Fibroblast of skin of left quadriceps (primary cell): ENCODE results near the gene TPK1.
"Not testable (repeated sequence)": the region's sequence is repeated elsewhere in the genome, so short reads cannot be mapped to it uniquely, and the experiment has no call there.

Experiments used
- DNase-seq, 2 experiments: peaks; one replicate each; pipeline ENCODE4 v3.0.0-alpha.2; 2013; ENCODE audit warnings: low read depth in 2 of 2

Gene TPK1

DNA sequence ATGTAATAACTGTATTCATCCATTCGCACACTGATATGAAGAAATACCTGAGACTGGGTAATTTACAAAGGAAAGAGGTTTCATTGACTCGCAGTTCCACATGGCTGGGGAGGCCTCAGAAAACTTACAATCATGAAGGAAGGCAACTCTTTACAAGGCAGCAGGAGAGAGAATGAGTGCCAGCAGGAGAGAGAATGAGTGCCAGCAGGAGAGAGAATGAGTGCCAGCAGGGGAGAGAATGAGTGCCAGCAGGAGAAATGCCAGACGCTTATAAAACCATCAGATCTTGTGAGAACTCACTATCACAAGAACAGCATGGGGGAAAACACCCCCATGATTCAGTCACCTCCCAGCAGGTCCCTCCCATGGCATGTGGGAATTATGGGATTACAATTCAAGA lies 58.0 kb downstream of the TPK1 start:
- not testable (repeated sequence) for DNase-seq

DNA sequence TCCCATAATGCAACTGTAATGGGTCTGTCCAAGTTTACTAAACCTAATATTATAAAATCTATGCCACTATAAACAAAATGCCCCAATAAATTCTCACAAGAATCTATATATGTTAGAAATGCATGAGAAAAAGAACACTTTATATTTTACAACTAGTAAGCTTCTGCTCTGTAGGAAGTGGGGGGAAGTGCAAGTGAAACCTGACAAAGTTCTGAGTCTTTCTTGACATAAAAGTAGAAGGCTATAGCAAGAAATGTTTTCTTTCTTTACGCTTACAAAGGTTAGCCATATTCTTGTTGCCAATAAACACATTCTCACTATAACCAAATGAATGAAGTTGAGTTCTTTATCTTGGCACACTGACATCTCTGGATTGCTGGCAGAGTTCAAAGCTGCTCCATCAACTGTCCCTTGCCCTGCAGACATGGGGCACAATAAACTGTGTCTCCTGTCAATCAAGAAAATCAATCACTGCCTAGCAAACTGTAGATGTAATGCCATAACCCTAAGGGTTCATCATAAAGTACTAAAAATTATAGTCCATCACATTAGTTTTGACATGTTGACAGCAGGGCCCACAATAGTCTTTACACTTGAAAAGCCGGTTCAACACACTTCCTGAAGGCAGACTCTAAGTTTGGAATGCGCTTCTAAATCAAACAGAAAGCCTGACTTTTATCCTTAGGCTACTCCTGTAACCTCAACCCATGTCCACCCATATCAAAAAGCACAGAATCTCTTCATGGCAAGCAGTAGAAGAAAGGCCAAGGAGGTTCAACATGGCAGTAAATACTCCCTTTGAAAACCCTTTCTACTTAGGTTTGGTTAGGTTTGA lies 58.6 kb downstream of the TPK1 start:
- no peak for DNase-seq

DNA sequence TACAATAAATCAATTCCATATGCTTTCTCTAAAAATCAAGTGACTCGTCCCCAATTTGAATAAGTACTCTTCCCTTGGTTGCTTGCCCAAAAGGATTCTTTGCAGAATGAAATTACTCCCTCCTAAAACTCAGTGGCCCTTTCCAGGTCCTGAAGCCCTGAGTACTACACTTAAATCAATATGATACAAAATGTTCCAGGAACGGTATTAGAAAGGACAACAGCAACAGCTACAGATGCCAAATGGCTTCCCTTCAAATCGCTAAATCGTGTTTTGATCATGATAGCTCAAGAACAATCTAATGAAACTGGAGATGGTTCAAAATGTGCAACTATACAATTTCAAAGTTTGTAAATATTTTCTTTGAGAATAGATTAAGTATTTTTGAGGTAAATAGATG lies 59.4 kb downstream of the TPK1 start:
- no peak for DNase-seq

DNA sequence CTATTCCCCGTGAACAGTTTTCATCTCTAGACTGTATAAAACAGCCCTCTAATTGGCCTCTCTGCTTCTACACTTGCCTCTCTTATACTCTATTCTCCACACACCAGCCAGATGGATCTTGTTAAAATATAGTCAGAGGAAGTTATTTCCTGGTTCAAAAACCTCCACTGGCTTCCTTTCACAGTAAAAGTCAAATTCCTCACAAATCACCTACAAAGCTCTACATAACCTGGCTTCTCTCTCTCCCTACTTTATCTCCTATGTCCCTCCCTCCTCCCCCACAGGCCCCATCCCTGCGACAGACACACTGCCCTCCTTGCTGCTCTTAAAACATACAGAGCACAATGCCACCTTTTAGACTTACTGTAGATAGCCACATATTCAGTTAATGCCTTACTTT lies 60.1 kb downstream of the TPK1 start:
- no peak for DNase-seq

DNA sequence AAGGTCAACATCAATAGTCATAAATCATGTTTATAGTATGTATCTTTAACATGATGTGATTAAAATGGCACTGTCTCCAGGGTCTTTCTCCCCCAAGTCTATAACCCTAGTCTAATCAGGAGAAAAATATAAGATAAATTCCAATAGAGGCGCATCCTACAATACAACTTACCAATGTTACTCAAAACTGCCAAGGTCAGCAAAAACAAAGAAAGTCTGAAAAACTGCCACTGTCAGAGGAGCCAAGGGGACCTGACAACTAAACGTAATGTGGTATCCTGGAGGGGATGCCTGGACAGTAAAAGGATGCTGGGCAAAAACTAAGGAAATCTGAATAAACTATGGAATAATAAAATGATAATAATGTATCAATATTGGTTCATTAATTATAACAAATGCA lies 63.9 kb downstream of the TPK1 start:
- no peak for DNase-seq

DNA sequence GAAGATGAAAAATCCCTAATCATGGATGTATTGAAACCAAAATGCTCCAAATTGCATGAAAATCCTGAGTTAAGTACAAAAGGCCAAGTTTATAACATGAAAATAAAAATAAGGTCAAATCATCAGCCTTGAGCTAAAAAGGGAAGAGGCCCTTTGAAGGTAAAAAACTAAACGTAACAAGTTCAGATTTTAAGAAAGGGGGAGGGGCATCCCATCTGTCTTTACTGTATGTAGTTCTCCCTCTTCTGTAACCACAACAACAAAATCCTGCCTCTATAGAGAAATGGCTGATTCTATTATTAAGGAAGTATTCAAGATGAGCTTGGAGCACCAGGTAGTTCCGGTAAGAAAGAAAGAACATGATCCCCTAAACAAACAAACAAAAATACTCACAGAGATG lies 64.7 kb downstream of the TPK1 start:
- DNase-seq, result no peak

GRCh38 chr7:144769352-144769751 lies 66.5 kb downstream of the TPK1 start:
- DNase-seq, result no peak

DNA sequence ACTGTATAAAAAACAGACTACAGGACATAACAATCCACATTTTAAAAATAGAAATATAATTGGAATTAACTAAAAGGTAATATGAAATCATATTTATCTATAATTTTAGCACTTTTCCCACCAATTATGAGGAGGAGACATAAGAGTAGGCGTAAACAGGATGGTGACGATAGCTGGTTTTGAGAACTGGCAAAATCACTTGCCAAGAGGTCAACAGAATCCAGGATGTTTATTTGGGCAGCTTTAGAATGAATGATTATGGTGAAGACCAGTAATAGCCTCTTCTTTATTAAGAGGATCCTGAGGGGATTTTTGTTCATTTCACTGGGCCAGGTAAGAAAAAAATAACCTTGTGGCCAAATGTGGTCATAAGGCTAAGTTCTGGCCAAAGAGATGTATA lies 67.2 kb downstream of the TPK1 start:
- DNase-seq, result no peak

GRCh38 chr7:144763291-144763690 lies 72.6 kb downstream of the TPK1 start:
- DNase-seq, result no peak

- no peak for DNase-seq
Observed at GRCh38 chr7:144762853-144763252, 73.0 kb downstream of the TPK1 start.

GRCh38 chr7:144761493-144761892 lies 74.4 kb downstream of the TPK1 start:
- no peak for DNase-seq

DNA sequence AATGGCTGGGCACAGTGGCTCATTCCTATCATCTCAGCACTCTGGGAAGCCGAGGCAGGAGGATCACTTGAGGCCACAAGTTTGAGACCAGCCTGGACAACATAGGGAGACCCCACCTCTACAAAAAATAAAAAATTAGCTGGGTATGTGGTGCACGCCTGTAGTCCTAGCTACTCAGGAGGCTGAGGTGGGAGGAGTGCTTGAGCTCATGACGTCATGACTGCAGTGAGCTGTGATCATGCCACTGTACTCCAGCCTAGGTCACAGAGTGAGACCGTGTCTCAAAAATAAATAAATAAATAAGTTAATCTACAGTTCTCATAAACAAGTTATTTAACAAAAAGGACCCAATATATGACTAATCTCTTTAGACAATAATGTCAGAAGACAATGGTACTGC lies 76.2 kb downstream of the TPK1 start:
- DNase-seq, result no peak

GRCh38 chr7:144747936-144748335 lies 87.9 kb downstream of the TPK1 start:
- no peak for DNase-seq

- DNase-seq, result peak in 1 of 2 experiments; percentile 10
Observed at GRCh38 chr7:144738708-144739314, 97.0 kb downstream of the TPK1 start.

DNA sequence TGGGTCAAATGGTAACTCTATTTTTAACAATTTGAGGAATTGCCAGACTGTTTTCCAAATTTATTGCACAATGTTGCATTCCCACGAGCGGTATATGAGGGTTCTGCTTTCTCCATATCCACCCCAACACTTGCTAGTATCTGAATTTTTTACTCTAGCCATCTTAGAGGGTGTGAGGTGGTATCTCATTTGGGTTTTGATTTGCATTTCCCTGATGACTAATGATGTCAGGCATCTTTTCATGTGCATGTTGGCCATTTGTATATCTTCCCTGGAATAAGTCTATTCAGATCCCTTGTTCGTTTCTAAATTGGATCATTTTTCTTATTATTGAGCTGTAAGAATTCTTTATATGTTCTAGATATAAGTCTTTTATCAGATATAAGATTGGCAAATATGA lies 97.7 kb downstream of the TPK1 start:
- no peak for DNase-seq

GRCh38 chr7:144736880-144737493 lies 98.9 kb downstream of the TPK1 start:
- DNase-seq, result no peak

DNA sequence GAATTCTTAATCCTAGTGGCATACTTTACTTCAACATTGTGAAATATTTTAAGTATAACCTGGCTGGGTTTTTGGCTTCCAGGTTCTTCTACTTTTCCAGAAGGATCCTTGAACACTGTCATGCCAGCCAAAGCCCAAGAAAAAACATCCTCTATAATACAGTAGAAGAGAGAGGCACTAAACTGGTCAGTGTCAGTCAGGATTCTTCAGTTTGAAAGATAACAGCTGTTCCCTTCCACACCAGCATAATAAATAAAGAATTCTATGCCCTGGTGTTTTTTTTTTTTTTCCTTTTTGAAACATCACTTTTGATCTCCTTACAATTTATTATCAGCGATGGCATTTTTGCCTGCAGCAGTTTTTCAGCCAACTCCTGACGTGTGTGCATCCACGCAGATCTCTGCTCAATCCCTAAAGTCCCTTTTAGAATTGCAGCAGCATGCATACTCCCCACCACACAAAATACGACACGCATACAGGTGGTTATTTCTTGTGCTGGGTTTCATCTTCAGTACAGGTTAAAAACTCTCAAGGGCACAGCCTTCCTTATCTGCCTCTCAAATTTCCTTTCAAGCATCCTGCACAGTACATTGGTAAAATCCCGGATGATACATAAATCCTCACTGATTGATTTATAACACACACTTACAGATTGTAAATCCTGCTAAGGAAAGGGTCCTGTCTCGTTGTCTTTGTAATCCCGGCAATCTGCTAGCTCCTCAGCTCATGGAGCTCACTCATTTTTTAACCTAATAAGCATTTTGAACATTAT lies 100.2 kb downstream of the TPK1 start:
- no peak for DNase-seq

DNA sequence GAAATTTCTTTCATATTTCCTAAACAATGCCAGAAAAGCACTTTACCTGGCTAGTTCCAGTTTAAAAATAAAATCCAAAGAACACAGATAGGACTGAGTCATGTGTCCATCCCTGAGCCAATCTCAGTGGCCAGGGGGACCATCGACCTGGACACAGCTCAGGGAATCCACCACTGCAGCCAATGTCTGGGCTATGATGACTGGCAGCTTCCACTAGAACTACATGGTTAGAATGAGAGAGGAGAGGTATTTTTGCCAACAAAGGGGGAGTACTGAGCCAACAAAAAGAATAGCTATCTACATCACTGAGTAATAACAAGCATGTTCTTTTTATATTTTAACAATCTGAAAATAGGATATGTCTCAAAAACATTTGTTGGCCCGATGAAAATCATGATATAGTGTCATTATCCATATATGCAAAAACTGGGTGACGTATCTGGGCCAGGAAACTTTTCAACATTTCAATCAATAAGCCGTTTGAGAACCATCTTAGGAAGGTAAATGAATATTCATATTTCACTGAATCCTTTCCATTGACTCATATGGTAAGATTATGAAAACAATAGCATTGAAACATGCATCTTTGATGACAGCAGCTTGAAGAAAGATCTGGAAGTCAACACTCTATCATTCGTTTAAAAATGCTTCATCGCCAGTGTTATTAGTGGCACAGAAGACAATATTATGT lies 104.0 kb downstream of the TPK1 start:
- no peak for DNase-seq

DNA sequence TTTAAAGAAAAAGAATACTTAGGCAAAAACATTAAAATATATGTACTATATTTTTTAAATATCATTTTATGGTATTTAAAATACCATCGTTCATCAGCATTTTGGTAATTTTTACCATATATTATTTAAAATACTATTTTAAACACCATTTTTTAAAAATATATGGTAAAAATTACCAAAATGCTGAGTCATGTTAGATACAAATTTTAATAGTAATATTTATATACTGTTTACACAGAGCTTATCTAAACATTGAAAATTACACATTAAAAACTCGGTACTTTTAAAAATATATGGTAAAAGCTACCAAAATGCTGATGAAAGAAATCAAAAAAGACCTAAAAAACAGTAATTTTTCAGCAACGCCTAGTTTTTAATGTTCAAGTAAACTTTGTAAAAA lies 105.6 kb downstream of the TPK1 start:
- no peak for DNase-seq

GRCh38 chr7:144729226-144729625 lies 106.6 kb downstream of the TPK1 start:
- no peak for DNase-seq

DNA sequence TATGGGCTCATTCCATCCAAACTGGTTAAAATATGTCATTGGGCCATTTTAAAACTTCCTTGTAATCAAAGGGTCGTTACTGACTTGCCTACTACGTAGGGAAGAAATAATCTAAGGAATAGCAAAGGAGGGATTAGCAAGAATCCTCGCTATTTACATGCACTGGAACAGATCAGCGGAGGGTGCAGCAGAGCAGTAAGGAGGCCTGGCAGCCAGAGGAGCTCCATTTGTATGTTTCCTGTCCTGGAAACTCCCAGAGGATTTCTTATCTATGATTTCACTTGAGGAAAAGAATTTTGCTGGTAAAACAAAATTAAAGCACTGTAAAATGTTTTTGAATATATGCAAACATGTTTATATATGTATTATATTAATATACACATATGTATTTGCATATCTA lies 107.3 kb downstream of the TPK1 start:
- DNase-seq, result no peak

GRCh38 chr7:144726840-144727239 lies 109.0 kb downstream of the TPK1 start:
- not testable (repeated sequence) for DNase-seq
